ENCODE measurements around the gene BSDC1. TPM values are rescaled to one million over a fixed set of nuclear protein-coding genes. Genes with fewer than 3 reads are reported as not detected.
"Not testable (repeated sequence)": the region's sequence is repeated elsewhere in the genome, so short reads cannot be mapped to it uniquely, and the experiment has no call there.

BSDC1 gene
- total RNA-seq, 1 donor from 2014 or later, result 56.6 TPM

DNA sequence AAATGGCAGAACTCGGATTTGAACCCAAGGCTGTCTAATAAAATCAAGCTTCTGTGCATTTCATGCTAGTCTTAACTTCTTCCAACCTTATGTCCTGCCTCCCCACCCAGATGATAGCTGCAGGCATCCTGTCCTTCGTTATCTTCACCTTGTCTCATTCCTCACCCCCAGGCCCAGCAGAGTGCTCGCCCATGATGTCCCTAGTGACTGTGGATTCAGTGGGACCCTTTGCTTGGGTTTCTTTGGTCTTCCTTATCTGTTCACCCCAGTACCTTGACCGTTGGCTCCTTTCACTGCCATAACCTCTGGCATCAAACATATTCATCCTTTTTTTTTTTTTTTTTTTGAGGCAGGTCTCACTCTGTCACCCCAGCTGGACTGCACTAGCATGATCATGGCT is 5.6 kb upstream of the BSDC1 start:
- Mint-ChIP-seq H3K36me3 (ENCODE audit: low read depth) (no peaks in the 10 kb centered on the region), H3K27ac (ENCODE audit: unreplicated experiment) (no peak overlapping the region), H3K9me3 (ENCODE audit: low read depth) (no peaks in the 10 kb centered on the region), H3K4me3 (ENCODE audit: unreplicated experiment) (no peak overlapping the region), H3K4me1 (ENCODE audit: low read depth) (peaks cover 17% of the 10 kb centered on the region), H3K27me3 (ENCODE audit: low read depth) (no peaks in the 10 kb centered on the region)
- DNase-seq (ENCODE audit: low spot score), result no peak
- TF ChIP-seq, protein P1, sequence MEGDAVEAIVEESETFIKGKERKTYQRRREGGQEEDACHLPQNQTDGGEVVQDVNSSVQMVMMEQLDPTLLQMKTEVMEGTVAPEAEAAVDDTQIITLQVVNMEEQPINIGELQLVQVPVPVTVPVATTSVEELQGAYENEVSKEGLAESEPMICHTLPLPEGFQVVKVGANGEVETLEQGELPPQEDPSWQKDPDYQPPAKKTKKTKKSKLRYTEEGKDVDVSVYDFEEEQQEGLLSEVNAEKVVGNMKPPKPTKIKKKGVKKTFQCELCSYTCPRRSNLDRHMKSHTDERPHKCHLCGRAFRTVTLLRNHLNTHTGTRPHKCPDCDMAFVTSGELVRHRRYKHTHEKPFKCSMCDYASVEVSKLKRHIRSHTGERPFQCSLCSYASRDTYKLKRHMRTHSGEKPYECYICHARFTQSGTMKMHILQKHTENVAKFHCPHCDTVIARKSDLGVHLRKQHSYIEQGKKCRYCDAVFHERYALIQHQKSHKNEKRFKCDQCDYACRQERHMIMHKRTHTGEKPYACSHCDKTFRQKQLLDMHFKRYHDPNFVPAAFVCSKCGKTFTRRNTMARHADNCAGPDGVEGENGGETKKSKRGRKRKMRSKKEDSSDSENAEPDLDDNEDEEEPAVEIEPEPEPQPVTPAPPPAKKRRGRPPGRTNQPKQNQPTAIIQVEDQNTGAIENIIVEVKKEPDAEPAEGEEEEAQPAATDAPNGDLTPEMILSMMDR (IDR thresholded peaks at IDR 0.05), result no peak

DNA sequence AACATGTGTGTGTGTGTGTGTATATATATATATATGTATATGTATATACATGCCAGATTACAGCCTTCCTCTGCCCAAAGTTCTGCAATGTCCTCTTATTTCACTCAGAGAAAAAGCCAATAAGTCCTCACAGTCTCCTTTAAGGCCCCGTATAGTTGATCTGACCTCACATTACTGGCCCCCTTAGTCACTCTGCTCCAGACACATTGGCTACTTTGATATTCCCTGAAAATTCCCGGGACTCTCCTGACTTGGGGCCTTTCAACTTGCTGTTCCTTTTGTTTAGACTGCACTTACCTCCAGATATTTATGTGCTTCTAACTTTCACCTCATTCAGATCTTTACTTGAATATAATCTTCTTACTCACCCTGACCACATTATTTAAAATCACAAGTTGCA is 4.2 kb upstream of the BSDC1 start:
- Mint-ChIP-seq H3K27ac (ENCODE audit: unreplicated experiment) (no peak overlapping the region), H3K4me1 (ENCODE audit: low read depth) (peaks cover 27% of the 10 kb centered on the region), H3K27me3 (ENCODE audit: low read depth) (no peaks in the 10 kb centered on the region), H3K36me3 (ENCODE audit: low read depth) (no peaks in the 10 kb centered on the region), H3K4me3 (ENCODE audit: unreplicated experiment) (no peak overlapping the region), H3K9me3 (ENCODE audit: low read depth) (no peaks in the 10 kb centered on the region)
- TF ChIP-seq, protein P1 (IDR thresholded peaks at IDR 0.05), result no peak
- no peak for DNase-seq (ENCODE audit: low spot score)

DNA sequence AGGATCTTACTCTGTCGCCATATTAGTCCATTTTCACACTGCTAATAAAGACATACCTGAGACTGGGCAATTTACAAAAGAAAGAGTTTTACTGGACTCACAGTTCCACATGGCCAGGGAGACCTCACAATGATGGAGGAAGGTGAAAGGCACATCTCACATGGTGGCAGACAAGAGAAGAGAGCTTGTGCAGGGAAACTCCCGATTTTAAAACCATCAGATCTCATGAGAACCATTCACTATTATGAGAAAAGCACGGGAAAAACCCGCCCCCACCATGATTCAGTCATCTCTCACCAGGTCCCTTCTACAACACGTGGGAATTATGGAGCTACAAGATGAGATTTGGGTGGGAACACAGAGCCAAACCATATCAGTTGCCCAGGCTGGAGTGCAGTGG is 2.3 kb upstream of the BSDC1 start:
- not testable (repeated sequence) for H3K4me3 Mint-ChIP-seq (ENCODE audit: unreplicated experiment); H3K27me3 Mint-ChIP-seq (ENCODE audit: low read depth); H3K27ac Mint-ChIP-seq (ENCODE audit: unreplicated experiment); H3K36me3 Mint-ChIP-seq (ENCODE audit: low read depth); DNase-seq (ENCODE audit: low spot score); H3K9me3 Mint-ChIP-seq (ENCODE audit: low read depth)
- H3K4me1 Mint-ChIP-seq (ENCODE audit: low read depth), result peaks cover 40% of the 10 kb centered on the region

DNA sequence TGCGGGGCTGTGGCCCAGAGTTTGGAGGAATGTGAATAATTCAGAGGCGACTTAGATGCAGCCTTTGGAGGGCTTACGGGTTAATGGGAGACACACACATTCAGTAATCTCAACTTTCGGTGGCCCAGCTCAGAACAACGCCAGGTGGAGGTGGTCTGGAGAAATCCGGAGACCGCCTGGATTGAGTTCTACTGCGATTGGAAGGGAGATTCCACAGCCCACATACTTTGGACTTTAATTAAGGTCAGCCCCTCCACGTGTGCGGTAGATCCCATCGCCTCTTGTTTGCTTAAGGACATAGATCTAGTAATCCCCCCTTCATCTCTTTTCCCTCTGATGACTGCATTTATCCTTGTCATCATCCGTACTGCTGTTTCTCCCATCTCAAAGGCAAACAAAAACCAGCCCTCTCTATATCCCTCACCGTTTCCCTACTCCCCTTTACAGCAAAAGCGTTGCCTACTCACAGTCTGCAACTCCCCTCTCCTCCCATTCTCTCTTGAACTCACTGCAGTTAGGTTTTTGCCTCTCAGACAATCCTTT is 720 bp upstream of the BSDC1 start:
- DNase-seq (ENCODE audit: low spot score), result no peak
- Mint-ChIP-seq H3K4me3 (ENCODE audit: unreplicated experiment) (peak overlapping the region; percentile 99), H3K27me3 (ENCODE audit: low read depth) (no peaks in the 10 kb centered on the region), H3K27ac (ENCODE audit: unreplicated experiment) (peak overlapping the region; percentile 100), H3K4me1 (ENCODE audit: low read depth) (peaks cover 35% of the 10 kb centered on the region), H3K9me3 (ENCODE audit: low read depth) (no peaks in the 10 kb centered on the region), H3K36me3 (ENCODE audit: low read depth) (no peaks in the 10 kb centered on the region)
- TF ChIP-seq, protein P1 (IDR thresholded peaks at IDR 0.05), result no peak

DNA sequence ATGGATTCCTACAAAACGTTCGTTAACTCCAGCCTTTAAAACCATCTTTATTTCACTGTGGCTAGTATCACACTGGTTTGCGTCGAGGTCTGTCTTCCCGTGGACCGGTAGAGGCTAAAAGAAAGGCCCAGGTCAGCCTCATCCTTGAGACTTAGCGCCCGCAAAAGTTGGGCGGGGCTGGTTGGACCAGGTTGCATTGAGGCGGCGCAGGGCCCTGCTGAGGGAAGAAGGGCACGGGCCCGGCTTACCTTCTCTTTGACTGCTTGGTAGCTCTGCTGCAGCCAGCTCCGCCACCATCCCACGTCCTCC is 455 bp downstream of the BSDC1 start:
- Mint-ChIP-seq H3K27me3 (ENCODE audit: low read depth) (no peaks in the 10 kb centered on the region), H3K27ac (ENCODE audit: unreplicated experiment) (peak overlapping the region; percentile 100), H3K4me3 (ENCODE audit: unreplicated experiment) (peak overlapping the region; percentile 99), H3K4me1 (ENCODE audit: low read depth) (peaks cover 35% of the 10 kb centered on the region), H3K9me3 (ENCODE audit: low read depth) (no peaks in the 10 kb centered on the region), H3K36me3 (ENCODE audit: low read depth) (no peaks in the 10 kb centered on the region)
- TF ChIP-seq, protein P1 (IDR thresholded peaks at IDR 0.05), result no peak
- DNase-seq (ENCODE audit: low spot score), result no peak

DNA sequence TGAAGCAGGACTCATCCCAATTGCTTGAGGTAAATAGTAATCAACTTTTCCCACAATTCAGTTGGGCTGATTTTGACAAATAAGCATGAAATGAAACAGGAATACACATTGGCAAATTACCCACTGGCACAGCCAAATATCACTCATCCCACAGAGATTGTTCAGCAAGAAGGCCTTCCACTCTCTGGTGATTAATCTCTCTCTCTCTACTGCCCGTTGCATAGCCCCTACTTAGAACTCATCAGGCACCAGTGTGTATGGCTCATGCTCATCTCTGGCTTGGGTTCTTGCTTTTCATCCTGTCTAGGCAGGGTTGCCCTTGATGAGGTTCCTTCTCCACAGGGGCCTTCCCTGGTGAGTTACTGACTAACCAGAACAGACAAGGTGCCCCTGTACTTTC is 1.1 kb downstream of the BSDC1 start:
- DNase-seq (ENCODE audit: low spot score), result no peak
- peak overlapping the region; percentile 99 for H3K4me3 Mint-ChIP-seq (ENCODE audit: unreplicated experiment)
- peaks cover 32% of the 10 kb centered on the region for H3K4me1 Mint-ChIP-seq (ENCODE audit: low read depth)
- H3K27me3 Mint-ChIP-seq (ENCODE audit: low read depth), result no peaks in the 10 kb centered on the region
- H3K36me3 Mint-ChIP-seq (ENCODE audit: low read depth), result no peaks in the 10 kb centered on the region
- TF ChIP-seq, protein P1 (IDR thresholded peaks at IDR 0.05), result no peak
- H3K9me3 Mint-ChIP-seq (ENCODE audit: low read depth), result no peaks in the 10 kb centered on the region
- peak overlapping the region; percentile 100 for H3K27ac Mint-ChIP-seq (ENCODE audit: unreplicated experiment)
